ENCODE measurements around the gene EFTUD2.

Gene EFTUD2

DNA sequence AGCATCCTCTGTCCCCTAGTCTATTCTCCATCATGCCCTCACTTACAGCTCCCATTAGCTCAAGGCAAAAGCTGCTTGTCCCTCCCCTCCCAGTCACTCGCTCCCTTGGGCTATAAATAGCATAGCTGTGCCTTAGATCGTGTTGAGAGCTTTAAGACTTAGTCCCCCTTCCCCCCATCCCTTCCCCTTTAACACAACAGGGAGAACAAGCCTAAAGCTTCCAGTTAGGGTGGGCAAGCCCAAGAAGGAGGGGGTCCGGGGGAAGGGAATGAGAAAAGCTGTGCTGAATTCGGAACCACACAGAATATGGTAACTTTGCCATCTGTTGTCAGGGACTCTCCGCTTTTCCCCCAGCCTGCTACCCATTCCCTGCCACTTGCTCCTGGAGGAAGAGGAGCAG, 56.5 kb downstream of the EFTUD2 start:
- H3K9ac ChIP-seq (ENCODE audit: low read length) = no peak overlapping the region
- H3K9me2 ChIP-seq (ENCODE audit: low read depth, low read length) = no peaks in the 10 kb centered on the region
- H4K20me1 ChIP-seq (ENCODE audit: insufficient read depth, low read length) = no peaks in the 10 kb centered on the region
- H3K9me3 ChIP-seq (ENCODE audit: low read length) = no peaks in the 10 kb centered on the region
- no peaks in the 10 kb centered on the region for H3K4me1 ChIP-seq (ENCODE audit: insufficient read depth, low read length, severe bottlenecking)
- no peaks in the 10 kb centered on the region for H3F3A ChIP-seq (ENCODE audit: insufficient read depth, low read length)
- H3K27ac ChIP-seq (ENCODE audit: low read depth, low read length, poor library complexity, severe bottlenecking) = no peak overlapping the region
- no peak for TF ChIP-seq EZH2 (IDR thresholded peaks at IDR 0.05; ENCODE audit: borderline replicate concordance, low read length)
- TF ChIP-seq, protein P1, sequence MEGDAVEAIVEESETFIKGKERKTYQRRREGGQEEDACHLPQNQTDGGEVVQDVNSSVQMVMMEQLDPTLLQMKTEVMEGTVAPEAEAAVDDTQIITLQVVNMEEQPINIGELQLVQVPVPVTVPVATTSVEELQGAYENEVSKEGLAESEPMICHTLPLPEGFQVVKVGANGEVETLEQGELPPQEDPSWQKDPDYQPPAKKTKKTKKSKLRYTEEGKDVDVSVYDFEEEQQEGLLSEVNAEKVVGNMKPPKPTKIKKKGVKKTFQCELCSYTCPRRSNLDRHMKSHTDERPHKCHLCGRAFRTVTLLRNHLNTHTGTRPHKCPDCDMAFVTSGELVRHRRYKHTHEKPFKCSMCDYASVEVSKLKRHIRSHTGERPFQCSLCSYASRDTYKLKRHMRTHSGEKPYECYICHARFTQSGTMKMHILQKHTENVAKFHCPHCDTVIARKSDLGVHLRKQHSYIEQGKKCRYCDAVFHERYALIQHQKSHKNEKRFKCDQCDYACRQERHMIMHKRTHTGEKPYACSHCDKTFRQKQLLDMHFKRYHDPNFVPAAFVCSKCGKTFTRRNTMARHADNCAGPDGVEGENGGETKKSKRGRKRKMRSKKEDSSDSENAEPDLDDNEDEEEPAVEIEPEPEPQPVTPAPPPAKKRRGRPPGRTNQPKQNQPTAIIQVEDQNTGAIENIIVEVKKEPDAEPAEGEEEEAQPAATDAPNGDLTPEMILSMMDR (IDR thresholded peaks at IDR 0.05; ENCODE audit: low read length) = no peak
- no peaks in the 10 kb centered on the region for H3K79me2 ChIP-seq (ENCODE audit: insufficient read depth, low read length)
- H3K27me3 ChIP-seq (ENCODE audit: insufficient read depth, low read length) = no peaks in the 10 kb centered on the region
- no peak overlapping the region for H3K4me2 ChIP-seq (ENCODE audit: low read length)
- no peak overlapping the region for H2AFZ ChIP-seq (ENCODE audit: low read length)
- no peak overlapping the region for H3K4me3 ChIP-seq (ENCODE audit: low read depth, low read length, poor library complexity, severe bottlenecking)
- H3K36me3 ChIP-seq (ENCODE audit: insufficient read depth, low read length) = no peaks in the 10 kb centered on the region

DNA sequence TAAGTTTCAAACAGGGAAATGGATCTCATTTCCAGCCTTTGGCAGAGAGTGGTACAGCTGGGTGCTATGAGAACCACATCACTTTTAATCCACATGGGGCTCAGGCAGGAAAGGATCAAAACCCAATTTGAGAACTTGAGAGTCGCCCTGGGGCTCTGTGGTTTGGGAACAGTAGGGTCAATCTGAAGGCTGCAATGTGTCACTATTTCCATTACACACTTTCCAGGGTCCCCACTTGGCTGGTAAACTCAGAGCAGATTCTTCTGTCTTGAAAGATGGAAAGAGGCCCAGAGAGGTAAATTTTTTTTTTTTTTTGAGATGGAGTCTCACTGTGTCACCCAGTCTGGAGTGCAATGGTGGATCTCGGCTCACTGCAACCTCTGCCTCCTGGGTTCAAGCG, 58.3 kb downstream of the EFTUD2 start:
- Histone ChIP-seq H3K4me1 (ENCODE audit: insufficient read depth, low read length, severe bottlenecking) (no peaks in the 10 kb centered on the region), H3K9me3 (ENCODE audit: low read length) (no peaks in the 10 kb centered on the region), H3F3A (ENCODE audit: insufficient read depth, low read length) (no peaks in the 10 kb centered on the region), H3K79me2 (ENCODE audit: insufficient read depth, low read length) (no peaks in the 10 kb centered on the region), H3K9me2 (ENCODE audit: low read depth, low read length) (no peaks in the 10 kb centered on the region), H4K20me1 (ENCODE audit: insufficient read depth, low read length) (no peaks in the 10 kb centered on the region), H2AFZ (ENCODE audit: low read length) (no peak overlapping the region), H3K27ac (ENCODE audit: low read depth, low read length, poor library complexity, severe bottlenecking) (no peak overlapping the region), H3K36me3 (ENCODE audit: insufficient read depth, low read length) (no peaks in the 10 kb centered on the region), H3K9ac (ENCODE audit: low read length) (no peak overlapping the region), H3K27me3 (ENCODE audit: insufficient read depth, low read length) (no peaks in the 10 kb centered on the region), H3K4me2 (ENCODE audit: low read length) (no peak overlapping the region), H3K4me3 (ENCODE audit: low read depth, low read length, poor library complexity, severe bottlenecking) (no peak overlapping the region)
- TF ChIP-seq, protein P1 (IDR thresholded peaks at IDR 0.05; ENCODE audit: low read length) = no peak
- TF ChIP-seq EZH2 (IDR thresholded peaks at IDR 0.05; ENCODE audit: borderline replicate concordance, low read length) = no peak

- H3K79me2 ChIP-seq (ENCODE audit: insufficient read depth, low read length) = no peaks in the 10 kb centered on the region
- no peaks in the 10 kb centered on the region for H3K9me3 ChIP-seq (ENCODE audit: low read length)
- no peak overlapping the region for H3K9ac ChIP-seq (ENCODE audit: low read length)
- H3K4me1 ChIP-seq (ENCODE audit: insufficient read depth, low read length, severe bottlenecking) = no peaks in the 10 kb centered on the region
- H3F3A ChIP-seq (ENCODE audit: insufficient read depth, low read length) = no peaks in the 10 kb centered on the region
- H3K36me3 ChIP-seq (ENCODE audit: insufficient read depth, low read length) = no peaks in the 10 kb centered on the region
- no peak for TF ChIP-seq EZH2 (IDR thresholded peaks at IDR 0.05; ENCODE audit: borderline replicate concordance, low read length)
- TF ChIP-seq, protein P1 (IDR thresholded peaks at IDR 0.05; ENCODE audit: low read length) = no peak
- H3K4me3 ChIP-seq (ENCODE audit: low read depth, low read length, poor library complexity, severe bottlenecking) = no peak overlapping the region
- no peaks in the 10 kb centered on the region for H3K9me2 ChIP-seq (ENCODE audit: low read depth, low read length)
- no peak overlapping the region for H3K27ac ChIP-seq (ENCODE audit: low read depth, low read length, poor library complexity, severe bottlenecking)
- H2AFZ ChIP-seq (ENCODE audit: low read length) = no peak overlapping the region
- no peak overlapping the region for H3K4me2 ChIP-seq (ENCODE audit: low read length)
- no peaks in the 10 kb centered on the region for H4K20me1 ChIP-seq (ENCODE audit: insufficient read depth, low read length)
- H3K27me3 ChIP-seq (ENCODE audit: insufficient read depth, low read length) = no peaks in the 10 kb centered on the region
These were observed 59.0 kb downstream of the EFTUD2 start for GRCh38 chr17:44840274-44840673.
